Measurements from ENCODE around the gene ZNF775. TPM values are rescaled to one million over a fixed set of nuclear protein-coding genes. Genes with fewer than 3 reads are reported as not detected.

ZNF775 gene
- total and polyA plus RNA-seq, 2 of the 13 experiments (the other 11 are each of a cell fraction or from before 2014, with no cell fraction given) = 3.1 to 3.2 TPM

GRCh38 chr7:150368096-150368883, 10.8 kb upstream of the ZNF775 start, which contains the start of gene REPIN1 (continued):
- peak; percentile 69 for TF ChIP-seq ZNF142 (CRISPR knock-in tag; IDR thresholded peaks at IDR 0.05)

GRCh38 chr7:150368884-150369747, 10.0 kb upstream of the ZNF775 start:
- peaks cover 5 to 27% of the 10 kb centered on the region in 2 experiments; a peak in 4 of 5 replicates for H3K36me3 ChIP-seq (replicated peaks in 1 of 2; ENCODE audit: control insufficient read depth in 1 of 2, insufficient read depth in 2 of 2, low read length in 2 of 2)
- peak overlapping the region; percentile 99 for H3K4me2 ChIP-seq (ENCODE audit: low read depth, low read length)
- ChIA-PET CTCF (ENCODE audit: low intra/inter-chr PET ratio, low total read pairs) (no interaction called here), POLR2A (interaction anchor here (0.9 to 6.8 kb wide), 16 partner anchors 10 to 659 kb away, joined by 3 to 141 read pairs (median 8); partner anchors contain the start of genes ABCB8, ACTR3C, LRRC61 and RARRES2)
- intact Hi-C loops (cut with micrococcal nuclease; ENCODE audit: unreplicated experiment) (loop anchor here (1.0 kb wide), 2 partner anchors 8 to 28 kb away; partner anchors contain the start of gene RARRES2), in situ Hi-C loops (cut with HindIII; ENCODE audit: extremely low pct_ligation_motif_present, low pct_unique_long_range_greater_than_20kb) (no loop called here)
- H3K27me3 ChIP-seq (ENCODE audit: control insufficient read depth in 1 of 2, insufficient read depth in 2 of 2, low read length in 2 of 2) = no peaks in the 10 kb centered on the region
- 2% methylated on average over 20 of the region's 58 CpGs for WGBS (ENCODE audit: low lambda C conversion rate)
- H3K27ac ChIP-seq (ENCODE audit: extremely low read length, insufficient read depth, low read length) = peak overlapping the region; percentile 100
- H3K4me3 ChIP-seq (replicated peaks in 1 of 3; ENCODE audit: insufficient read depth in 1 of 3, low read depth in 2 of 3, low read length in 3 of 3) = peak overlapping the region; percentile 68 to 84 (median 82)
- H3K9ac ChIP-seq (ENCODE audit: insufficient read depth, low read depth, low read length) = peak overlapping the region; percentile 95
- H3K4me1 ChIP-seq (ENCODE audit: insufficient read depth, low read length) = peaks cover 43% of the 10 kb centered on the region
- H3K79me2 ChIP-seq (ENCODE audit: insufficient read depth, low read length) = peaks cover 38% of the 10 kb centered on the region
- H2AFZ ChIP-seq (ENCODE audit: low read length) = no peak overlapping the region
- DNase-seq (ENCODE audit: low spot score) (peak; percentile 77), FAIRE-seq (peak; percentile 40), ATAC-seq (peak; percentile 79)
- no peaks in the 10 kb centered on the region for H3K9me3 ChIP-seq (ENCODE audit: low read length)
- no TSS peak for BruUV-seq (replicated peaks)
- peaks cover 8% of the 10 kb centered on the region; the same call in 1 of the 2 replicates for H4K20me1 ChIP-seq (ENCODE audit: insufficient read depth, low read length)
- TF ChIP-seq SCMH1 (CRISPR knock-in tag; IDR thresholded peaks at IDR 0.05; ENCODE audit: borderline replicate concordance) (no peak), MEF2D (CRISPR knock-in tag; IDR thresholded peaks at IDR 0.05) (0 out of 2 replicates have a peak, but pooled peaks have one; percentile 53), ZNF781 (CRISPR knock-in tag; IDR thresholded peaks at IDR 0.05; ENCODE audit: borderline replicate concordance, not compliant biosample characterization) (no peak), MIER3 (CRISPR knock-in tag; IDR thresholded peaks at IDR 0.05; ENCODE audit: borderline replicate concordance) (no peak), SAFB2 (CRISPR knock-in tag; IDR thresholded peaks at IDR 0.05; ENCODE audit: borderline replicate concordance, low read depth) (peak; percentile 87), RFXAP (CRISPR knock-in tag; IDR thresholded peaks at IDR 0.05; ENCODE audit: borderline replicate concordance) (0 out of 2 replicates have a peak, but pooled peaks have one; percentile 12), HNRNPH1 (optimal IDR thresholded peaks at IDR 0.05; ENCODE audit: low read depth, low read length) (no peak), ZC3H4 (CRISPR knock-in tag; IDR thresholded peaks at IDR 0.05; ENCODE audit: borderline replicate concordance) (no peak), ZNF143 (CRISPR knock-in tag; IDR thresholded peaks at IDR 0.05) (peak; percentile 81), KLF11 (CRISPR knock-in tag; IDR thresholded peaks at IDR 0.05) (no peak), GZF1 (CRISPR knock-in tag; IDR thresholded peaks at IDR 0.05) (no peak), FOSL2 (CRISPR knock-in tag; IDR thresholded peaks at IDR 0.05) (no peak), SRF (IDR thresholded peaks at IDR 0.05; ENCODE audit: low read depth, low read length) (no peak), TEAD3 (CRISPR knock-in tag; optimal IDR thresholded peaks at IDR 0.05; ENCODE audit: borderline replicate concordance) (peak; percentile 94)
